HepG2 (cell line): Measurements from ENCODE around the gene ABHD17A. TPM values are rescaled to one million over a fixed set of nuclear protein-coding genes. Genes with fewer than 3 reads are reported as not detected.

ENCODE experiments used
- MTERF4 ChIP-seq: sonication (generic); formaldehyde crosslinking; IDR thresholded peaks from 2 replicates; pipeline ENCODE4 v1.8.0; 2023; ENCODE audit warnings: mild to moderate bottlenecking, missing genetic modification reagents
- NR2F1 ChIP-seq, 2 experiments: fragments of 450-650 bp in 1 of 2; formaldehyde crosslinking in 1 of 2; IDR thresholded peaks; 2 replicates each; pipeline versions ENCODE4 v1.5.0 to v1.6.1; 2016 to 2020; ENCODE audit warnings: mild to moderate bottlenecking in 1 of 2, missing compliant biosample characterization in 1 of 2, missing genetic modification reagents in 1 of 2, moderate library complexity in 1 of 2
- SP140L ChIP-seq: sonication (generic); formaldehyde crosslinking; IDR thresholded peaks from 2 replicates; pipeline ENCODE4 v1.4.0; 2020; ENCODE audit warnings: missing genetic modification reagents, borderline replicate concordance
- SSRP1 ChIP-seq: IDR thresholded peaks from 2 replicates; pipeline ENCODE4 v1.6.1; 2016; ENCODE audit warnings: control low read depth
- WIZ ChIP-seq: sonication (generic); formaldehyde crosslinking; IDR thresholded peaks from 2 replicates; pipeline ENCODE4 v1.5.1; 2020; ENCODE audit warnings: mild to moderate bottlenecking, missing genetic modification reagents
- ZBTB3 ChIP-seq: sonication (generic); formaldehyde crosslinking; IDR thresholded peaks from 2 replicates; pipeline ENCODE4 v1.4.0; 2020; ENCODE audit warnings: low read depth, mild to moderate bottlenecking, moderate library complexity, missing genetic modification reagents, borderline replicate concordance
- ZNF432 ChIP-seq: sonication (generic); formaldehyde crosslinking; IDR thresholded peaks from 2 replicates; pipeline ENCODE4 v1.5.0; 2020; ENCODE audit warnings: missing genetic modification reagents, mild to moderate bottlenecking, borderline replicate concordance
- ZNF451 ChIP-seq: sonication (generic); formaldehyde crosslinking; IDR thresholded peaks from 2 replicates; pipeline ENCODE4 v1.5.0; 2020; ENCODE audit warnings: mild to moderate bottlenecking, missing genetic modification reagents
- ZNF598 ChIP-seq: sonication (generic); formaldehyde crosslinking; IDR thresholded peaks from 2 replicates; pipeline ENCODE4 v1.5.1; 2020; ENCODE audit warnings: mild to moderate bottlenecking, missing genetic modification reagents, borderline replicate concordance
- ZNF609 ChIP-seq: sonication (generic); formaldehyde crosslinking; IDR thresholded peaks from 2 replicates; pipeline ENCODE4 v1.4.0; 2020; ENCODE audit warnings: mild to moderate bottlenecking, missing genetic modification reagents, borderline replicate concordance
- ZNF639 ChIP-seq: conservative IDR thresholded peaks from 2 replicates; pipeline ENCODE4 v1.6.1; 2018; ENCODE audit warnings: missing genetic modification reagents
- ZNF709 ChIP-seq: sonication (generic); formaldehyde crosslinking; IDR thresholded peaks from 2 replicates; pipeline ENCODE4 v1.5.0; 2020; ENCODE audit warnings: mild to moderate bottlenecking, missing genetic modification reagents
- polyA plus RNA-seq, 8 experiments: library from polyadenylated mRNA; depleted of rRNA in 3 of 8; stranded (reverse) in 7 of 8; unstranded in 1 of 8; fragments of >200 nt; fragmentation: Illumina TruSeq in 4 of 8; extraction: Trizol in 4 of 8; gene quantifications; 2 replicates each; pipeline versions ENCODE4 v1.2.1 to v1.2.3, GENCODE V29; 2011 to 2016; ENCODE audit warnings: low read depth in 4 of 8, missing spikeins in 1 of 8, mixed read lengths in 1 of 8; ENCODE audit not compliant: insufficient read depth in 1 of 8
- total RNA-seq, 5 experiments: library from RNA; depleted of rRNA; stranded (reverse); fragments of >200 nt; fragmentation: Illumina TruSeq; extraction: Trizol; gene quantifications; 2 replicates each; pipeline ENCODE4 v1.2.3, GENCODE V29; 2016; ENCODE audit warnings: low read depth in 1 of 5
- TF ChIP-seq, protein P1 (sequence below): sonication (generic); formaldehyde crosslinking; conservative IDR thresholded peaks from 2 replicates; pipeline ENCODE4 v1.4.0; 2020; ENCODE audit warnings: mild to moderate bottlenecking, missing genetic modification reagents, moderate library complexity
- TF ChIP-seq, protein P2 (sequence below): fragments of 450-650 bp; IDR thresholded peaks from 2 replicates; pipeline ENCODE4 v1.6.1; 2016

ABHD17A gene
- total and polyA plus RNA-seq, 2 of the 13 experiments (the other 11 are each of a cell fraction or from before 2014, with no cell fraction given) = 27.7 to 40.8 TPM

- no peak for TF ChIP-seq ZNF609
- peak; percentile 50; the same call in 1 of the 2 replicates for TF ChIP-seq ZNF639
- TF ChIP-seq ZNF451 (CRISPR knock-in tag) = 0 out of 2 replicates have a peak, but pooled peaks have one; percentile 41
- TF ChIP-seq ZBTB3 (CRISPR knock-in tag) = 0 out of 2 replicates have a peak, but pooled peaks have one; percentile 54
- TF ChIP-seq NR2F1 (CRISPR knock-in tag; IDR thresholded peaks at IDR 0.05) = peak; percentile 74 to 85
- TF ChIP-seq ZNF432 = no peak
- TF ChIP-seq ZNF709 (CRISPR knock-in tag) = no peak
- TF ChIP-seq ZNF598 = no peak
- peak; percentile 93 for TF ChIP-seq SSRP1 (CRISPR knock-in tag)
- TF ChIP-seq, protein P1, sequence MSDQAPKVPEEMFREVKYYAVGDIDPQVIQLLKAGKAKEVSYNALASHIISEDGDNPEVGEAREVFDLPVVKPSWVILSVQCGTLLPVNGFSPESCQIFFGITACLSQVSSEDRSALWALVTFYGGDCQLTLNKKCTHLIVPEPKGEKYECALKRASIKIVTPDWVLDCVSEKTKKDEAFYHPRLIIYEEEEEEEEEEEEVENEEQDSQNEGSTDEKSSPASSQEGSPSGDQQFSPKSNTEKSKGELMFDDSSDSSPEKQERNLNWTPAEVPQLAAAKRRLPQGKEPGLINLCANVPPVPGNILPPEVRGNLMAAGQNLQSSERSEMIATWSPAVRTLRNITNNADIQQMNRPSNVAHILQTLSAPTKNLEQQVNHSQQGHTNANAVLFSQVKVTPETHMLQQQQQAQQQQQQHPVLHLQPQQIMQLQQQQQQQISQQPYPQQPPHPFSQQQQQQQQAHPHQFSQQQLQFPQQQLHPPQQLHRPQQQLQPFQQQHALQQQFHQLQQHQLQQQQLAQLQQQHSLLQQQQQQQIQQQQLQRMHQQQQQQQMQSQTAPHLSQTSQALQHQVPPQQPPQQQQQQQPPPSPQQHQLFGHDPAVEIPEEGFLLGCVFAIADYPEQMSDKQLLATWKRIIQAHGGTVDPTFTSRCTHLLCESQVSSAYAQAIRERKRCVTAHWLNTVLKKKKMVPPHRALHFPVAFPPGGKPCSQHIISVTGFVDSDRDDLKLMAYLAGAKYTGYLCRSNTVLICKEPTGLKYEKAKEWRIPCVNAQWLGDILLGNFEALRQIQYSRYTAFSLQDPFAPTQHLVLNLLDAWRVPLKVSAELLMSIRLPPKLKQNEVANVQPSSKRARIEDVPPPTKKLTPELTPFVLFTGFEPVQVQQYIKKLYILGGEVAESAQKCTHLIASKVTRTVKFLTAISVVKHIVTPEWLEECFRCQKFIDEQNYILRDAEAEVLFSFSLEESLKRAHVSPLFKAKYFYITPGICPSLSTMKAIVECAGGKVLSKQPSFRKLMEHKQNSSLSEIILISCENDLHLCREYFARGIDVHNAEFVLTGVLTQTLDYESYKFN (CRISPR knock-in tag) = peak; percentile 37; the same call in 1 of the 2 replicates
- TF ChIP-seq, protein P2, sequence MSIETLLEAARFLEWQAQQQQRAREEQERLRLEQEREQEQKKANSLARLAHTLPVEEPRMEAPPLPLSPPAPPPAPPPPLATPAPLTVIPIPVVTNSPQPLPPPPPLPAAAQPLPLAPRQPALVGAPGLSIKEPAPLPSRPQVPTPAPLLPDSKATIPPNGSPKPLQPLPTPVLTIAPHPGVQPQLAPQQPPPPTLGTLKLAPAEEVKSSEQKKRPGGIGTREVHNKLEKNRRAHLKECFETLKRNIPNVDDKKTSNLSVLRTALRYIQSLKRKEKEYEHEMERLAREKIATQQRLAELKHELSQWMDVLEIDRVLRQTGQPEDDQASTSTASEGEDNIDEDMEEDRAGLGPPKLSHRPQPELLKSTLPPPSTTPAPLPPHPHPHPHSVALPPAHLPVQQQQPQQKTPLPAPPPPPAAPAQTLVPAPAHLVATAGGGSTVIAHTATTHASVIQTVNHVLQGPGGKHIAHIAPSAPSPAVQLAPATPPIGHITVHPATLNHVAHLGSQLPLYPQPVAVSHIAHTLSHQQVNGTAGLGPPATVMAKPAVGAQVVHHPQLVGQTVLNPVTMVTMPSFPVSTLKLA = no peak; the same call in 1 of the 2 replicates
- TF ChIP-seq MTERF4 = 0 out of 2 replicates have a peak, but pooled peaks have one; percentile 74
- no peak for TF ChIP-seq SP140L
- no peak for TF ChIP-seq WIZ (CRISPR knock-in tag)
Observed at GRCh38 chr19:1905110-1905862, 20.0 kb upstream of the ABHD17A start, which contains the start of the genes ADAT3 and SCAMP4 (continued).
